GM21423 (cell line): ENCODE measurements around the gene FAM163A.

Experiments used
- ATAC-seq: cut with Tn5 transposase; IDR thresholded peaks from one replicate; pipeline ENCODE4 v1.9.1; 2021; ENCODE audit warnings: mild to moderate bottlenecking, moderate library complexity; ENCODE audit not compliant: unreplicated experiment

FAM163A gene

GRCh38 chr1:179748772-179749171 lies 5.7 kb downstream of the FAM163A start:
- ATAC-seq = no peak

- no peak for ATAC-seq
These were observed 7.5 kb downstream of the FAM163A start for GRCh38 chr1:179750630-179751029.

- ATAC-seq = no peak
These were observed 10.0 kb downstream of the FAM163A start for GRCh38 chr1:179753061-179753460.

- ATAC-seq = no peak
These were observed 11.0 kb downstream of the FAM163A start for GRCh38 chr1:179754041-179754624.

- ATAC-seq = no peak
These were observed 14.8 kb downstream of the FAM163A start for GRCh38 chr1:179757933-179758332.

- no peak for ATAC-seq
These were observed 17.4 kb downstream of the FAM163A start for GRCh38 chr1:179760521-179760920.

GRCh38 chr1:179761296-179761695 lies 18.2 kb downstream of the FAM163A start:
- ATAC-seq = no peak

- ATAC-seq = no peak
These were observed 19.0 kb downstream of the FAM163A start for GRCh38 chr1:179761846-179762640.

GRCh38 chr1:179767177-179767581 lies 24.1 kb downstream of the FAM163A start:
- no peak for ATAC-seq

GRCh38 chr1:179767996-179768395 lies 24.9 kb downstream of the FAM163A start:
- no peak for ATAC-seq

- no peak for ATAC-seq
These were observed 27.9 kb downstream of the FAM163A start for GRCh38 chr1:179770887-179771502.

- ATAC-seq = no peak
These were observed 30.2 kb downstream of the FAM163A start for GRCh38 chr1:179773264-179773663.

GRCh38 chr1:179774000-179774399 lies 30.9 kb downstream of the FAM163A start:
- no peak for ATAC-seq

GRCh38 chr1:179774566-179774965 lies 31.5 kb downstream of the FAM163A start:
- ATAC-seq = no peak

GRCh38 chr1:179775009-179775408 lies 31.9 kb downstream of the FAM163A start:
- ATAC-seq = no peak

GRCh38 chr1:179776831-179777230 lies 33.7 kb downstream of the FAM163A start:
- ATAC-seq = no peak

GRCh38 chr1:179777731-179778130 lies 34.6 kb downstream of the FAM163A start:
- ATAC-seq = no peak

GRCh38 chr1:179779645-179780272 lies 36.7 kb downstream of the FAM163A start:
- ATAC-seq = no peak

GRCh38 chr1:179781962-179782361 lies 38.9 kb downstream of the FAM163A start:
- ATAC-seq = no peak

- no peak for ATAC-seq
These were observed 41.9 kb downstream of the FAM163A start for GRCh38 chr1:179785031-179785431.

- ATAC-seq = no peak
These were observed 42.6 kb downstream of the FAM163A start for GRCh38 chr1:179785728-179786127.
